GM23338 (cell line): ENCODE measurements around the gene FAM168A. TPM values are rescaled to one million over a fixed set of nuclear protein-coding genes. Genes with fewer than 3 reads are reported as not detected.
A peak's percentile ranks its signal among the peaks of the same experiment; 100 is the strongest.

Experiments
- ATAC-seq: fragments of 200-7000 bp; cut with Tn5 transposase; 3 replicates; pipeline ENCODE4 v1.9.1; 2020
- DNase-seq: peaks from one replicate; pipeline ENCODE4 v3.0.0-alpha.2; 2015; ENCODE audit warnings: low spot score
- H2AFZ ChIP-seq: fragments of 200-600 bp; sonication (generic); 2 replicates; pipeline ENCODE4 v1.8.0; 2016; ENCODE audit warnings: antibody characterized with exemption, mild to moderate bottlenecking, moderate library complexity
- H3F3A ChIP-seq: fragments of 200-600 bp; sonication (generic); replicated peaks from 2 replicates; pipeline ENCODE4 v1.8.0; 2017; ENCODE audit warnings: antibody characterized with exemption, mixed run types, low read depth
- H3K27ac ChIP-seq: fragments of 200-600 bp; sonication (generic); 2 replicates; pipeline ENCODE4 v1.6.1; 2016; ENCODE audit warnings: low read depth
- H3K27me3 ChIP-seq: fragments of 200-600 bp; sonication (generic); 2 replicates; pipeline ENCODE4 v1.8.0; 2016; ENCODE audit warnings: mild to moderate bottlenecking, mixed run types, moderate library complexity; ENCODE audit not compliant: insufficient read depth
- H3K36me3 ChIP-seq: fragments of 200-600 bp; sonication (generic); 2 replicates; pipeline ENCODE4 v1.8.0; 2016; ENCODE audit warnings: mild to moderate bottlenecking; ENCODE audit not compliant: insufficient read depth
- H3K4me1 ChIP-seq: fragments of 200-600 bp; sonication (generic); 2 replicates; pipeline ENCODE4 v1.8.0; 2016; ENCODE audit warnings: mild to moderate bottlenecking, moderate library complexity; ENCODE audit not compliant: insufficient read depth
- H3K4me2 ChIP-seq: fragments of 200-600 bp; sonication (generic); 2 replicates; pipeline ENCODE4 v1.7.1; 2017; ENCODE audit warnings: mixed run types
- H3K4me3 ChIP-seq: fragments of 200-600 bp; sonication (generic); 2 replicates; pipeline ENCODE4 v1.6.1; 2016; ENCODE audit warnings: mixed run types
- H3K79me2 ChIP-seq: fragments of 200-600 bp; sonication (generic); replicated peaks from 2 replicates; pipeline ENCODE4 v1.8.0; 2017; ENCODE audit warnings: mild to moderate bottlenecking; ENCODE audit not compliant: insufficient read depth
- H3K9me2 ChIP-seq: fragments of 200-600 bp; sonication (generic); 2 replicates; pipeline ENCODE4 v1.8.0; 2017; ENCODE audit not compliant: insufficient read depth
- H4K20me1 ChIP-seq: fragments of 200-600 bp; sonication (generic); replicated peaks from 2 replicates; pipeline ENCODE4 v1.8.0; 2017; ENCODE audit warnings: mild to moderate bottlenecking; ENCODE audit not compliant: insufficient read depth
- H3K27ac Mint-ChIP-seq: 2 replicates; pipeline ENCODE4 v1.8.0; 2020; ENCODE audit warnings: inconsistent platforms, mild to moderate bottlenecking, moderate library complexity, mixed read lengths
- H3K27me3 Mint-ChIP-seq: 3 replicates; pipeline ENCODE4 v1.8.0; 2022; ENCODE audit warnings: low read depth, mild to moderate bottlenecking, moderate library complexity, mixed read lengths, inconsistent platforms; ENCODE audit not compliant: insufficient read depth, poor library complexity
- H3K36me3 Mint-ChIP-seq: 3 replicates; pipeline ENCODE4 v1.8.0; 2021; ENCODE audit warnings: low read depth, mild to moderate bottlenecking, inconsistent platforms, moderate library complexity, mixed read lengths
- H3K4me1 Mint-ChIP-seq: 3 replicates; pipeline ENCODE4 v1.8.0; 2020; ENCODE audit warnings: mild to moderate bottlenecking, inconsistent platforms, mixed read lengths
- H3K4me3 Mint-ChIP-seq: 3 replicates; pipeline ENCODE4 v1.8.0; 2021; ENCODE audit warnings: moderate library complexity, mild to moderate bottlenecking, inconsistent platforms, mixed read lengths
- H3K9me3 Mint-ChIP-seq: 3 replicates; pipeline ENCODE4 v1.8.0; 2020; ENCODE audit warnings: moderate library complexity, mild to moderate bottlenecking, inconsistent platforms, mixed read lengths
- CREB1 ChIP-seq: fragments of 250-450 bp; sonication (Bioruptor Pico); IDR thresholded peaks from 2 replicates; pipeline ENCODE4 v1.5.0; 2020; ENCODE audit warnings: low read depth, mild to moderate bottlenecking, moderate library complexity
- CTCF ChIP-seq, 2 experiments: fragments of 200-600 bp in 1 of 2; sonication (generic) in 1 of 2; conservative IDR thresholded peaks; 2 replicates each; pipeline versions ENCODE4 v1.5.1 to v1.6.1; 2016 to 2017; ENCODE audit warnings: antibody characterized with exemption in 2 of 2, low read depth in 2 of 2, mild to moderate bottlenecking in 2 of 2, moderate library complexity in 1 of 2
- EZH2 ChIP-seq: fragments of 200-600 bp; sonication (generic); IDR thresholded peaks from one replicate; pipeline ENCODE4 v1.8.0; 2017; ENCODE audit warnings: antibody characterized with exemption, mild to moderate bottlenecking, low read depth; ENCODE audit not compliant: unreplicated experiment
- EZH2phosphoT487 ChIP-seq: fragments of 200-600 bp; sonication (generic); IDR thresholded peaks from one replicate; pipeline ENCODE4 v1.8.1; 2018; ENCODE audit warnings: antibody characterized with exemption; ENCODE audit not compliant: unreplicated experiment
- JUNB ChIP-seq: IDR thresholded peaks from one replicate; pipeline ENCODE4 v1.6.1; 2016; ENCODE audit warnings: antibody characterized with exemption; ENCODE audit not compliant: unreplicated experiment
- NANOG ChIP-seq: IDR thresholded peaks from 2 replicates; pipeline ENCODE4 v1.6.1; 2016; ENCODE audit warnings: antibody characterized with exemption, borderline replicate concordance
- STAT1 ChIP-seq: IDR thresholded peaks from one replicate; pipeline ENCODE4 v1.6.1; 2016; ENCODE audit warnings: antibody characterized with exemption; ENCODE audit not compliant: unreplicated experiment
- ZNF331 ChIP-seq: fragments of 250-450 bp; sonication (Bioruptor Pico); IDR thresholded peaks from 2 replicates; pipeline ENCODE4 v1.5.0; 2020; ENCODE audit warnings: low read depth, mild to moderate bottlenecking, moderate library complexity
- ZNF462 ChIP-seq: fragments of 250-450 bp; sonication (Bioruptor Pico); IDR thresholded peaks from 2 replicates; pipeline ENCODE4 v1.5.0; 2020; ENCODE audit warnings: mild to moderate bottlenecking, moderate library complexity
- polyA plus RNA-seq: library from polyadenylated mRNA; unstranded; fragments of >200 nt; fragmentation: Nextera tagmentation; extraction: Ambion mirVana; gene quantifications from 2 replicates; pipeline ENCODE4 v1.2.1, GENCODE V29; 2016
- total RNA-seq: library from RNA; depleted of rRNA; stranded (reverse); fragments of >200 nt; shearing (Covaris generic); gene quantifications from 2 replicates; pipeline ENCODE4 v1.2.3, GENCODE V29; 2014

Gene FAM168A
- total and polyA plus RNA-seq, 2 experiments from 2014 or later, result 8.0 to 20.3 TPM

GRCh38 chr11:73538381-73538872, 59.5 kb downstream of the FAM168A start:
- peaks cover 6% of the 10 kb centered on the region for H3F3A ChIP-seq
- Mint-ChIP-seq H3K4me3 (peak overlapping the region; percentile 8; the same call in 2 of the 3 replicates), H3K4me1 (peaks cover 37% of the 10 kb centered on the region), H3K9me3 (no peaks in the 10 kb centered on the region), H3K36me3 (peaks cover 8% of the 10 kb centered on the region; the same call in 2 of the 3 replicates), H3K27me3 (peaks cover 3% of the 10 kb centered on the region), H3K27ac (peak overlapping the region; percentile 91)
- H3K79me2 ChIP-seq, result peaks cover 28% of the 10 kb centered on the region
- H2AFZ ChIP-seq, result no peak overlapping the region
- no peaks in the 10 kb centered on the region for H3K36me3 ChIP-seq
- H4K20me1 ChIP-seq, result no peaks in the 10 kb centered on the region; the same call in 1 of the 2 replicates
- H3K9me2 ChIP-seq, result no peaks in the 10 kb centered on the region
- DNase-seq, result peak; percentile 70
- peak overlapping the region; percentile 88 for H3K27ac ChIP-seq
- peak; percentile 78 for ATAC-seq
- peak overlapping the region; percentile 4; the same call in 1 of the 2 replicates for H3K4me3 ChIP-seq
- TF ChIP-seq CTCF (conservative IDR thresholded peaks at IDR 0.05; ENCODE audit: low read depth in 2 of 2) (no peak), EZH2phosphoT487 (no peak), NANOG (peak; percentile 41), ZNF462 (CRISPR knock-in tag) (0 out of 2 replicates have a peak, but pooled peaks have one; percentile 59), STAT1 (no peak), CREB1 (CRISPR knock-in tag) (no peak), EZH2 (no peak), JUNB (no peak), ZNF331 (CRISPR knock-in tag) (no peak)
- H3K4me1 ChIP-seq, result peaks cover 46% of the 10 kb centered on the region
- H3K27me3 ChIP-seq, result no peaks in the 10 kb centered on the region
- peak overlapping the region; percentile 42 for H3K4me2 ChIP-seq
